Activated CD8-positive, alpha-beta memory T cell treated with anti-CD3 and anti-CD28 coated beads for 48 hours (primary cell): ENCODE results near the gene TAS2R39.
"Not testable (repeated sequence)": the region's sequence is repeated elsewhere in the genome, so short reads cannot be mapped to it uniquely, and the experiment has no call there.

Experiments
- DNase-seq, 3 experiments: peaks; one replicate each; pipeline ENCODE4 v3.0.0-alpha.2; 2020; ENCODE audit warnings: low read depth in 2 of 3, low spot score in 2 of 3

Gene TAS2R39

DNA sequence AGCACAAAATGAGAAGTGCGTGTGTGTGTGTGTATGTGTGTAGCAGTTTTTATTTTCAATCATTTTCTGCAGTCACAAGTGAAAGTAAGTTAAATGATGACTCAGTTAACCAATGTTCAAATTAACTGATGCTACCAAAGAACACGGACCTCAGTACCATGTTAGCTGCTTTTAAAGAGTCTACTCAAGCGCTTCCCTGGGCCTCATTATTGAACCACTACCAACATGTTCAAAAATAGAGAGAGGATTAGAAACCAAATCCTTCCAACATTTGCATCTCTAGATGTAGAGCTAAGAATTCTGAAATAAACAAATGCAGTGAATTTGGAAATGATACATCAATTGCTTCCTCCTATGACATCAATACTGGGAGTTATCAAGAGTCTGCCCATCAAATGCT, at the start of gene TAS2R39:
Gene TAS2R39, plus strand, starts transcription at position 396 of the 400 bp plus-strand sequence. Its CDS starts 0 bp downstream, at position 396.
- no peak for DNase-seq

- no peak for DNase-seq
Observed at GRCh38 chr7:143147070-143147469, 36.1 kb upstream of the TAS2R39 start.

DNA sequence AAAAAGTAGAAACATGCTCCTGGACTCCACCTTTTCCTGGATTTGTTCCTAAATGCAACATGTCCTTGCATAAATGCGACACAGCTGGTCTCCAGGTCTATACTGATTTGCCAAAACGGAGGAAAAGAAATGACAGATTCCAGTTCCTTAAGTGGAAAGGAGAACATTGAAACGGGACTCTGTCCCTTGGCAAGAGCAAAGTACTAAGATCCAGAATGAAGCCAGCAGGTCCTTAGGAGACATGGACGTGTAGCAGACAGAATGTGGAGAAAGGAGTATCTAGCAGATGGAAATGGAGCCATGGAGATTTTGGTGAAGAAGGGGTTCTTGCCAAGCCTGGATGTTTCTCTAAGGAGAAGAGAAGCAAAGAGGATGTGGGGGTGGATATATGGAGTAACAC, 35.2 kb upstream of the TAS2R39 start:
- no peak for DNase-seq

- DNase-seq, result no peak
Observed at GRCh38 chr7:143148651-143149050, 34.6 kb upstream of the TAS2R39 start.

- DNase-seq, result not testable (repeated sequence)
Observed at GRCh38 chr7:143150696-143151095, 32.5 kb upstream of the TAS2R39 start.

DNA sequence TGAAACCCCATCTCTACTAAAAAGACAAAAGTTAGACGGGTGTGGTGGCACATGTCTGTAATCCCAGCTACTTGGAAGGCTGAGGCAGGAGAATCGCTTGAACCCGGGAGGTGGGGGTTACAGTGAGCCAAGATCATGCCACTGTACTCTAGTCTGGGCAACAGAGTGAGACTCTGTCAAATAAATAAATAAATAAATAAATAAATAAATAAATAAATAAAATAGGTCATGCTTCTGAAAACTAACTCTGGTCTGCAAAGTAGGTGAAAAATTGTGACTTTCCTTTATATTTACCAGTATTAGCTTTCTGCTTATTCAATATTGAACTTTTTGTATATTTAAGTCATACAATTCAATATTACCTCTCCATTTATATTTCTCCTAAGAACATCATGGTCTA, 24.6 kb upstream of the TAS2R39 start:
- DNase-seq, result not testable (repeated sequence)

DNA sequence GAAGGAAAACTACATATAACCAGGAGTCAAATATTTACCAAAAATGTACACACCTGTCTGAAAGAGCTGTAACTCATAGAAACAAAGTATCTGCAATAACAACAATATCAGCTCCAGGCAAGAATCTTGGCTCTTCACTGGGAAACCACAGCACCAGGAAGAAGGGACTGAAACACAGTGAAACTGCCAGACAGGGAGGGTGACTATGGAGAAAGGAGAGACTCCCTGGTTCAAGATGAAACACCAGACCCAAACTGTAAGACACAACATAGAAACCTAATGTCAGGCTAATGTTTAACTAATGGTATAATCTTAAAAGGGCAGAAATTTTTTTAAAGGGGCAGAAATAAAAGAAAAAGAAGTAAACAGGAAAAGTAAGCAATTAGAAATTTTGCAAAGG, 11.5 kb upstream of the TAS2R39 start:
- DNase-seq, result no peak

DNA sequence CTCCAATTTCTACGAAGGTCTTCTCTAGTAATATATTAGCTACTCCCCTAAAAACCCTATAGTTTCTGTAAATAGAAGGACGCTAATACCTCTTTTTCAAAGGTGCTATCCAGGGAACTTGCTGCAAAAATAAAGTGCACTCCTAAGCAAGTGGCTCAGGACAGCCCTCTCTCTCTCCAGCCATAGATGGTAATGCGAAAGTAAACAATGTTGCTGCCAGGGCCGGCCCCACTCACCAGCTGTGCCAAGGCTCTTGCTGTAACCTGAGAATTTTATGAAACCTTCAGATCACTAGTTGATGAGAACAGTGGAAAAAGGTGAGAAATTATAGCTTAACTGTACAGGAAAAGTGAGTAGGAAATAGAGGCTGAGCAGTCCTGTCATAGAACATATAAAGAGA, 10.9 kb upstream of the TAS2R39 start:
- no peak for DNase-seq

- no peak for DNase-seq
Observed at GRCh38 chr7:143176128-143176527, 7.1 kb upstream of the TAS2R39 start.

DNA sequence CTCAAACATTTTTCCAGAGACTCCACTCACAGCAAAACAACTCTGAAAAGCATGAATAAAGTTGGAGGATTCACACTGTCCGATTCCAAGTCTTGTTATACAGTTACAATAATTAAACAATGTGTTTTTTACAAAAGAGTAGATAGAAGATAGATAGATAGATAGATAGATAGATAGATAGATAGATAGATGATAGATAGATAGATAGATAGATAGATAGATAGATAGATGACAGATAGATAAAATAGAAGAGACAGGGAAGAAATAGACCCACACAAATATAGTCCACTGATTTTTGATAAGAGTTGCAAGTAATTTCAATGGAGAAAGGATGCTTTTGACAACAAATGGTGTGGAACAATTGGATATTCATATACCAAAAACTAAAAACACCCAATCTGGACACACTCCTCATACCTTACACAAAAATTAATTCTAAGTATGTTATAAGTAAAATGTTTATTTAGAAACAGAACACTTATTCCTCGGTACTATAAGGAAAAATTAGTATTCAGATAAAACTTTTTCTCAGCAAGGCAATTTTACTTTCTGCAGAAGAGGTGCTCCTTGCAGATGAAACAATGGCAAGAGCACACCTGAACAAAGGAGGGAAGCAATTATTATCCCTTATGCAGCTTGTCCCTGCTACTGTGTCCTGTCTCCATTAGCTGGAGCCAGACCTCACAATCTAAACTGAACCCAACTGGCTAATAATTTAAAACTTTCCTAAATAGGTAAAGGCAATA, 5.7 kb upstream of the TAS2R39 start:
- DNase-seq, result no peak

DNA sequence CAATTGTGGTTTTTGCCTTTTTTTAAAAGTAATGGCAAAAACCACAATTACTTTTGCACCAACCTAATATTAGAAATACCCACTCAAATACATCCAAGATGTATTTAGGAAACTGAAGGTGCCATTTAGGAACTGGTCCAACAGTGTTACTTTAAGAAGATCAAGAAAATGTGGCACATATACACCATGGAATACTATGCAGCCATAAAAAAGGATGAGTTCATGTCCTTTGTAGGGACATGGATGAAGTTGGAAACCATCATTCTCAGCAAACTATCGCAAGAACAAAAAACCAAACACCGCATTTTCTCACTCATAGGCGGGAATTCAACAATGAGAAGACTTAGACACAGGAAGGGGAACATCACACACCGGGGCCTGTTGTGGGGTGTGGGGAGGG, 2.4 kb upstream of the TAS2R39 start:
- not testable (repeated sequence) for DNase-seq

DNA sequence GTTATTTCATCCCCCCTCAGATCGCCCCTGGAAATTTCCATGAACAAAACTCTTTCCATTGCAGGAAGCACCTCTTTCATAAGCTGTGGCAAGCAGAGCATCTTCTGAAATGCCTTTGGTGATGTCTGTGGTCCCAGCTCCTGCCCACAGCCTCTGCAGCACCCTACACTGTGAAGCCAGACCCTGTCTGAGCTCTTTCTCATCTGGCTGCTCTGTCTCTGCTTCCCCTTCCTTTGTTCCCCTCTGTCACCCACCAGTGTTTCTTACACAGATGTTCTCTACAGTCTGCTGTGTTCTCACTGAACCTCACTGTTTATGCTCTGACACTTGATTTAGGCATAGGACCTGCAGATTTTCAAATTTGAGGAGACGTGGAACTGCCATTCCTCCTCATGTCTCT, 1.9 kb upstream of the TAS2R39 start:
- DNase-seq, result no peak

- DNase-seq, result no peak
Observed at GRCh38 chr7:143185551-143185950, 2.3 kb downstream of the TAS2R39 start.

GRCh38 chr7:143188994-143189393, 5.8 kb downstream of the TAS2R39 start:
- no peak for DNase-seq

DNA sequence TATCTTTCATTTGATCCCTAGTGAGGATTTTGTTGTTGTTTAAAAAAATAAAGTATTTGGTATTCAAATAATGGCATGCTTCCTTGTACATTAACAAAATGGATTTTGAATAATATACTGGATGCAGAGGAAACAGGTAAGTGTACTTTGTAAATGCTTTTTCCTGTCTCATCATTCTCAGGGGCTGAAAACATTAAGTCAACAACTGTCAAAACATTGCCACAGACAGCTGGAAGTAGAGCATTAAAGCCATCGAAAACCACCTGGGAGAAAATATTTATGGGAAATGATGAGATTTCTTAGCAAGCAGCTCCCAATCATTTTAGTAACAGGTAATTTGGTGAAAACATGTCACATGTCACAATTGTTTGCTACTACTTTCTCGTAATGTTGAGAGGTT, 10.7 kb downstream of the TAS2R39 start:
- no peak for DNase-seq

GRCh38 chr7:143199040-143199439, 15.8 kb downstream of the TAS2R39 start:
- no peak for DNase-seq

DNA sequence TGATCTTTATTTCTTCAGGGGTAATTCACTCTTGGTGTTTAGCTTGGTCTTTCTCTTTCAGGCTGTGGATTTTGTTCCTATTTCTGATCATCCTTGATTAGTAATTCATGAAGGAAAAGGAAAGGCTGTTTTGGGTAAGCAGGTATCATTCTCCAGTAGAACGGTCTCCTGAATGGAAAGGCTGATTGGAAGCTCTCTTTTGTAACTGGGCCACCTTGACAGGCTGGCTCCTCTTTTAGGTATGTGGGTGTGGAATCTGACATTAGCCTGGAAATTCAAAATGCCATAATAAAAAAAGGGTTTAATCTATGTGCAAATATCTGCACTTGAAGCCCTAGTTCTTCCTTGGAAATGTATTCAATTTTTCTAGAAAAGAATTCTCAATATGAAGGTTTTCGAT, 18.9 kb downstream of the TAS2R39 start:
- DNase-seq, result no peak

- no peak for DNase-seq
Observed at GRCh38 chr7:143203386-143203785, 20.2 kb downstream of the TAS2R39 start.

- DNase-seq, result no peak
Observed at GRCh38 chr7:143205560-143206293, 22.5 kb downstream of the TAS2R39 start.

DNA sequence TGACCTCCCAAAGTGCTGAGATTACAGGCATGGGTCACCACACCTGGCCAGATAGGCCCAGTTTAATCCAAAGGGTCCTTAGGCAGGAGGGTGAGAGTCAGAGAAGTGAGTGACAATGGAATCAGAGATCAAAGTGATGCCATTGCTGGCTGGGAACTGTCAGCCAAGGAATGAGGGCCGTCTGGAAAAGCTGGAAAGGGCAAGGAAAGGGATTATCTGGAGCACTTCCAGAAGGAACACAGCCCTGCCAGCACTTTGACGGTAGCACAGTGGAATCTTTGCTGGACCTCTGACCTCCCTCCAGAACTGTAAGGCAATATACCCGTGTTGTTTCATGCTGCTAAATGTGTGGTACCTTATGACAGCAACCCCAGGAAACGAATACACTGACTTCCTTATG, 27.3 kb downstream of the TAS2R39 start:
- no peak for DNase-seq

- not testable (repeated sequence) for DNase-seq
Observed at GRCh38 chr7:143213478-143213877, 30.3 kb downstream of the TAS2R39 start.
